Measurements from ENCODE around the gene AMN.
A peak's percentile ranks its signal among the peaks of the same experiment; 100 is the strongest.

Gene AMN

GRCh38 chr14:102973706-102974285 lies 51.3 kb downstream of the AMN start:
- no peaks in the 10 kb centered on the region for H3K9me3 ChIP-seq (ENCODE audit: severe bottlenecking)
- H3K27me3 ChIP-seq (ENCODE audit: insufficient read depth, low read depth, severe bottlenecking), result no peaks in the 10 kb centered on the region
- no peak for DNase-seq
- no peak overlapping the region for H3K27ac ChIP-seq
- H3K36me3 ChIP-seq, result peaks cover 91% of the 10 kb centered on the region
- no peak for TF ChIP-seq CTCF (IDR thresholded peaks at IDR 0.05; ENCODE audit: low read depth, low read length)
- no peak overlapping the region for H3K4me3 ChIP-seq (ENCODE audit: low read depth, low read length)

- no peak for DNase-seq
- TF ChIP-seq CTCF (IDR thresholded peaks at IDR 0.05; ENCODE audit: low read depth, low read length), result peak; percentile 50
- no peak overlapping the region for H3K27ac ChIP-seq
- no peaks in the 10 kb centered on the region for H3K27me3 ChIP-seq (ENCODE audit: insufficient read depth, low read depth, severe bottlenecking)
- no peak overlapping the region for H3K4me3 ChIP-seq (ENCODE audit: low read depth, low read length)
- peaks cover 91% of the 10 kb centered on the region for H3K36me3 ChIP-seq
- H3K9me3 ChIP-seq (ENCODE audit: severe bottlenecking), result no peaks in the 10 kb centered on the region
Measured at GRCh38 chr14:102975662-102976061, 53.2 kb downstream of the AMN start.

GRCh38 chr14:102977475-102977874 lies 55.0 kb downstream of the AMN start:
- Histone ChIP-seq H3K27me3 (ENCODE audit: insufficient read depth, low read depth, severe bottlenecking) (no peaks in the 10 kb centered on the region), H3K36me3 (peaks cover 84% of the 10 kb centered on the region), H3K4me3 (ENCODE audit: low read depth, low read length) (no peak overlapping the region), H3K27ac (no peak overlapping the region), H3K9me3 (ENCODE audit: severe bottlenecking) (no peaks in the 10 kb centered on the region)
- DNase-seq, result no peak
- TF ChIP-seq CTCF (IDR thresholded peaks at IDR 0.05; ENCODE audit: low read depth, low read length), result no peak

GRCh38 chr14:102979406-102979805 lies 56.9 kb downstream of the AMN start:
- DNase-seq, result no peak
- H3K27ac ChIP-seq, result no peak overlapping the region
- H3K36me3 ChIP-seq, result peaks cover 74% of the 10 kb centered on the region
- TF ChIP-seq CTCF (IDR thresholded peaks at IDR 0.05; ENCODE audit: low read depth, low read length), result no peak
- H3K4me3 ChIP-seq (ENCODE audit: low read depth, low read length), result no peak overlapping the region
- H3K27me3 ChIP-seq (ENCODE audit: insufficient read depth, low read depth, severe bottlenecking), result no peaks in the 10 kb centered on the region
- no peaks in the 10 kb centered on the region for H3K9me3 ChIP-seq (ENCODE audit: severe bottlenecking)

- Histone ChIP-seq H3K36me3 (peaks cover 67% of the 10 kb centered on the region), H3K4me3 (ENCODE audit: low read depth, low read length) (no peak overlapping the region), H3K27me3 (ENCODE audit: insufficient read depth, low read depth, severe bottlenecking) (no peaks in the 10 kb centered on the region), H3K27ac (no peak overlapping the region), H3K9me3 (ENCODE audit: severe bottlenecking) (no peaks in the 10 kb centered on the region)
- no peak for TF ChIP-seq CTCF (IDR thresholded peaks at IDR 0.05; ENCODE audit: low read depth, low read length)
- no peak for DNase-seq
Measured at GRCh38 chr14:102980409-102980810, 57.9 kb downstream of the AMN start.
